Amniotic stem cell (primary cell): Measurements from ENCODE around the gene LAMTOR4.
"Not testable (repeated sequence)": the region's sequence is repeated elsewhere in the genome, so short reads cannot be mapped to it uniquely, and the experiment has no call there.

Source experiments
- DNase-seq: peaks from one replicate; lab custom pipeline; 2025; lab: John Stamatoyannopoulos, UW

LAMTOR4 gene

DNA sequence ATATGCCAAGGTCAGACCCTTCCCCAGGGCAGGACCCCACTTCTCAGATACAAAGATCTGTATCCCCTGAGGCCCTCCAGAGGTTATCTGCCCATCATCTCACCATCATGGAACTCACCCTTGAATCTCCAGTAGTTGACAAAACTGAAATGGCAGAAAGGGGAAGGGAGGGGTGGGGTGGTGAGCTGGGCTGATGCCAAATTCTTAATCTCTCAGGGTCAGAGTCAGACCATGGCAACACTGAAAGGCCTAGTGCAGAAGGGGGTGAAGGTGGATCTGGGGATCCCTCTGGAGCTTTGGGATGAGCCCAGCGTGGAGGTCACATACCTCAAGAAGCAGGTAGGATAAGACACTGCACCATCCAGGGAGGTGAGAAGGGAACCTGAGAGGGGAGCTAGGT, 26.1 kb upstream of the LAMTOR4 start:
- DNase-seq: no peak

DNA sequence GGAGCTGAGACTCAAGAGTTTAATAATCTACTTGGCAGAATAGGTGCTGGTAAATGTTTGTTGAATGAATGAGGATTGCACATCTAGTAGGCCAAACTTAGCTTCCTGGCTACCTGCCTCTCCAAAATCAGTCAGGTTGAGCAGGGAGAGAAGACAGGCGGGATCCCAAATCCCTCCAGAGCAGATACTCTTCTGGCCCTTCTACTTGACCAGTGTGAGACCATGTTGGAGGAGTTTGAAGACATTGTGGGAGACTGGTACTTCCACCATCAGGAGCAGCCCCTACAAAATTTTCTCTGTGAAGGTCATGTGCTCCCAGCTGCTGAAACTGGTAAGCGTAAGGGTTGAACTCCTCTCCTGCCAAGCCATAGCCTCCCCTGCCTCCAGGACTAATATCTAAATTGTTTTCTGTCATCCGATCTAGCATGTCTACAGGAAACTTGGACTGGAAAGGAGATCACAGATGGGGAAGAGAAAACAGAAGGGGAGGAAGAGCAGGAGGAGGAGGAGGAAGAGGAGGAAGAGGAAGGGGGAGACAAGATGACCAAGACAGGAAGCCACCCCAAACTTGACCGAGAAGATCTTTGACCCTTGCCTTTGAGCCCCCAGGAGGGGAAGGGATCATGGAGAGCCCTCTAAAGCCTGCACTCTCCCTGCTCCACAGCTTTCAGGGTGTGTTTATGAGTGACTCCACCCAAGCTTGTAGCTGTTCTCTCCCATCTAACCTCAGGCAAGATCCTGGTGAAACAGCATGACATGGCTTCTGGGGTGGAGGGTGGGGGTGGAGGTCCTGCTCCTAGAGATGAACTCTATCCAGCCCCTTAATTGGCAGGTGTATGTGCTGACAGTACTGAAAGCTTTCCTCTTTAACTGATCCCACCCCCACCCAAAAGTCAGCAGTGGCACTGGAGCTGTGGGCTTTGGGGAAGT, 24.2 kb upstream of the LAMTOR4 start:
- DNase-seq: no peak

DNA sequence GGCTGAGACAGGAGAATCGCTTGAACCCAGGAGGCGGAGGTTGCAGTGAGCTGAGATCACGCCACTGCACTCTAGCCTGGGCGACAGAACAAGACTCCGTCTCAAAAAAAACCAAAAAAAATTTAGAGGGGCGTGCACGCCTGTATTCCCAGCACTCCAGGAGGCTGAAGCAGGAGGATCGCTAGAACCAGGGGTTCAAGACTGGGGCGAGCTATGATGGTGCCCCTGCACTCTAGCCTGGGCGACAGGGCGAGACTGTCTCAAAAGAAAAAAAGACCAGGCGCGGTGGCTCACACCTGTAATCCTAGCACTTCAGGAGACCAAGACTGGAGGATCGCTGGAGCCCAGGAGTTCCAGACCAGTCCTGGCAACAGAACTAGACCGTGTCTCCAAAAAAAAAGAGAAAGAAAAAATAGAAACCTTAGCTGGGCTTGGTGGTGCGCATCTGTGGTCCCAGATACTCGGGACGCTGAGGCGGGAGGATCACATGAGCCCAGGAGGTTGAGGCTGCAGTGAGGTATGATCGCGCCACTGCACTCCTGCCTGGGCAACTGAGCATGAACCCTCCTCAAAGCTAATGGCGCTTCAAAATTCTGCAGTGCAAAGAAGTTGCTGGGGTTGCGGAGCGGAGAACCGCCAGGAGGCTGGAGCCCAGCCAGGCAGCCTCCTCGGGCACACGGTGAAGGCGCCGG, 22.3 kb upstream of the LAMTOR4 start:
- DNase-seq: no peak

DNA sequence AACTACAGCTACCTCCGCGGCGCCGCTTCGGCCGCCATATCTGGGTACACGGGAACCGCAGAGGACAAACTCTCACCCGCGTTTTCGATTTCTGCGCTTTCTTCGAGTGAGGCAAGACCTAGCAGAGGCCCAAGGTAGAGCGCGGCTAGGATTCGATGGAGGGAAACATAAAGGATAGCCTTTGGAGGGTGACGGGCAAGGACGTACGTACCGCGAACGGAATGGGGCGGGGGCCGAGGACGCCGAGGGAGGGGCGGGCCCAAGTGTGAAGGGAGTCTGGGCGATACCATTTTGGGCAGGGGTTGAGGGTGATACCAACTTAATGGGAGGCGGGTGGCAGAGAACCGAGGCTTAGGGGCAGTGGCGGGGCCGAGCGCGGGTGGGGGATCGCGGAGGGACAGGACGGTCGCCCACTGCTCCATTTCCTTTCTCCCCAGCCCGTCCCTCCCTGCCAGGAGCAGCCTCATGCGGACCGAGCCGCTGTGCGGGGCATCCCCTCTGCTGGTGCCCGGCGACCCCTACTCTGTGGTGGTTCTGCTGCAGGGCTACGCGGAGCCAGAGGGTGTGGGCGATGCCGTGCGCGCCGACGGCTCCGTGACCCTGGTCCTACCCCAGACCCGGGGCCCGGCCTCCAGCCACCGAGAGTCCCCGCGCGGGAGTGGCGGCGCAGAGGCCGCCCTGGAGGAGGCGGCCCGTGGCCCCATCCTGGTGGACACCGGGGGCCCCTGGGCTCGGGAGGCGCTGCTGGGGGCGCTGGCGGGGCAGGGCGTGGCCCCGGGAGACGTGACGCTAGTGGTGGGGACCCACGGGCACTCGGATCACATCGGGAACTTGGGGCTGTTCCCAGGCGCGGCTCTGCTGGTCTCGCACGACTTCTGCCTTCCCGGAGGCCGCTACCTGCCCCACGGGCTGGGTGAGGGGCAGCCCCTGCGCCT, 21.5 kb upstream of the LAMTOR4 start, which contains the start of gene MBLAC1:
MBLAC1 (plus strand) TSS at position 37 of the 935 bp plus-strand sequence; CDS start at position 466, 429 bp downstream.
- DNase-seq: peak; percentile 81

DNA sequence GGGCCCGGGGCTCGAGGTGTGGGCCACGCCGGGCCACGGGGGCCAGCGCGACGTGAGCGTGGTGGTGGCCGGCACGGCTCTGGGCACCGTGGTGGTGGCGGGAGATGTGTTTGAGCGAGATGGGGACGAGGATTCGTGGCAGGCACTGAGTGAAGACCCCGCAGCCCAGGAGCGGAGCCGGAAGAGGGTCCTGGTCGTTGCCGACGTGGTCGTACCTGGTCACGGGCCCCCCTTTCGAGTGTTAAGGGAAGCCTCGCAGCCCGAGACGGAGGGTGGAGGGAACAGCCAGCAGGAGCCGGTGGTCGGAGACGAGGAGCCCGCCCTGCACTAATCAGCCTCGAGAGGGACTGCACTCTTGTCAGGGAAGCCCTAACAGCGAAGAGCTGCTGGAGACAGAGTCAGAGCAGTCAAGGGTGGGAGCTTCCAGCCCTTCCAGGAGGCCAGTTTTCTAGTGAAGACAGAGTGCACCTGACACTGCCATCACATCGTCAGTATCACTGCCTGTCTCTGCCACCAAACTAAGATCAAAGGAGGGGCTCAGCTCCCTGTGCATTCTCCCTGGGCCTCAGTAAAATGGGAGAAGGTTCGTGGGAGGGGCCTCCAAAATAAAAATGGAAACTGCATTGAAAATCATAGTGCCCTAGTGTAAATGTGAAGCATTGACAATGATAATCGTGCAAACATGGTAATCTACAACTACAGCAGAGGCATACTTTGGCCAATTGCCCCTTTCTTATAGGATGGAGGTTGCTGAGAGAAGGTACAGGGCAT, 20.7 kb upstream of the LAMTOR4 start:
- no peak for DNase-seq

DNA sequence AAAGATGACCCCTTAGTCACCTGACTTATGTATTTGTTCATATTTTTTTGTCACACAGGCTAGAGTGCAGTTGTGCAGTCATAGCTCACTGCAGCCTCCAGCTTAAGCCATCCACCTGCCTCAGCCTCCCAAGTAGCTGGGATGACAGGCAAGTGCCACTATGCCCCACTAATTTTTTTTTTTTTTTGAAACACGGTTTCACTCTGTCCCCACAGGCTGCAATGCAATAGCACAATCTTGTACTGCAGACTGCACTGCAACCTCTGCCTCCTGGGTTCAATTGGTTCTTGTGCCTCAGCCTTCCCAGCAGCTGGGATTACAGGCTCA, 20.1 kb upstream of the LAMTOR4 start:
- DNase-seq: no peak

DNA sequence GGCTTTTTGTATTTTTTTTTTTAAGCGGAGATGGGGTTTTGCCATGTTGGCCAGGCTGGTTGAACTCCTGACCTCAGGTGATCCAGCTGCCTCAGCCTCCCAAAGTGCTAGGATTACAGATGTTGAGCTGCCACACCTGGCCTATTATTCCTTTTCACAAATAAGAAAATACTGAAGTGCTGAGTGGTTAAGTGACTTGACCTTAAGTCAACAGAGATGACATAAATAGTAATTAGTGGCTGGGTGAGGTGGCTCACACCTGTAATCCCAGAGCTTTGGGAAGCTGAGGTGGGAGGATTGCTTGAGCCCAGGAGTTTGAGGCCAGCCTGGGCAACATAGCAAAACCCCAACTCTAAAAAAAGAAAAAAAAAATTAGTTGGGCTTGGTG, 18.5 kb upstream of the LAMTOR4 start:
- DNase-seq: not testable (repeated sequence)

DNA sequence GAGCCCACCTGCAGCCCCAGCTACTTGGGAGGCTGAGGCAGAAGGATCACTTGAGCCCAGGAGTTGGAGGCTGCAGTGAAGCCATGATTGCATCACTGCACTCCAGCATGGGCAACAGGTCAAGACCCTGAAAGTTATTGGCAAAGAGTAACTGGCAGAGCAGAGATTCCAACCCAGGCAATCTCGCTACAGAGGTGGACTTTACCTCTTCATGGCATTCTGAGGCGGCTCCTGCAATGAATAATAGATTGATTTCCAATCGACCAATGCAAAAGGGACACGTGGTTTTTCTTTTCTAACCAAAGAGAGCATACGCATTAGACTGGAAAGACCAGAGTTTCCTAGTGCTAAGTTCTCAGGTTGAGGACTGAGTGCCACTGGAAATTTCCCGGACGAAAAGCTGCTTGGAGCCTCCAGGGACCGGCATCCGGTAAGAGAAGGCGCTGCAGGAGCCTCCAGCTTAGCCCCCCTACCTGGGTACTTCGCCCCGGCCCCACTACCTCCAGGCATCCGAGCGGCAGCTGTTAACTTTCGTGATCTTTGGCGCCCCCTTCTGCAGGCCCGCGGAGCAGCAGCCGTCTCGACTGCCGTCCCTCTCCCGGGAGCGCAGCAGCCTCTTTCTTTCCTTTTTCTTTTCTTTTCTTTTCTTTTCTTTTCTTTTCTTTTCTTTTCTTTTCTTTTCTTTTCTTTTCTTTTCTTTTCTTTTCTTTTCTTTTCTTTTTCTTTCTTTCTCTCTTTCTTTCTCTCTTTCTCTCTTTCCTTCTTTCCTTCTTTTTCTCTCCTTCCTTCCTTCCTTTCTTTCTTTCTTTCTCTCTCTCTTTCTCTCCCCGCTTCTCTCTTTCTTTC, 17.9 kb upstream of the LAMTOR4 start:
- peak; percentile 9 for DNase-seq

DNA sequence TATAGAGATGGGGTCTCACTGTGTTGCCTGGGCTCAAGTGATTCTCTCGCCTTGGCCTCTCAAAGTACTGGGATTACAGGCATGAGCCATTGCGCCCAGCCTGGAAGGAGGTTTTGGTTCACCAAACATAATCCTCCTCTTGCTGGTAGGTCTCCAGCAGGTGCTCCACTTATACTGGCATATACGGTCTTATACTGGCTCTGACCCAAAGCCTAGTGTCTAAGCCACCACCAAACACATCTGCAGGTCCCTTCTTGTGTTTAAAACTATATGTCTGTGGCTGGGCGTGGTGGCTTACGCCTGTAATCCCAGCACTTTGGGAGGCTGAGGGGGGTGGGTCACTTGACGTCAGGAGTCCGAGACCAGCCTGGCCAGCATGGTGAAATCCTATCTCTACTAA, 16.6 kb upstream of the LAMTOR4 start:
- no peak for DNase-seq

DNA sequence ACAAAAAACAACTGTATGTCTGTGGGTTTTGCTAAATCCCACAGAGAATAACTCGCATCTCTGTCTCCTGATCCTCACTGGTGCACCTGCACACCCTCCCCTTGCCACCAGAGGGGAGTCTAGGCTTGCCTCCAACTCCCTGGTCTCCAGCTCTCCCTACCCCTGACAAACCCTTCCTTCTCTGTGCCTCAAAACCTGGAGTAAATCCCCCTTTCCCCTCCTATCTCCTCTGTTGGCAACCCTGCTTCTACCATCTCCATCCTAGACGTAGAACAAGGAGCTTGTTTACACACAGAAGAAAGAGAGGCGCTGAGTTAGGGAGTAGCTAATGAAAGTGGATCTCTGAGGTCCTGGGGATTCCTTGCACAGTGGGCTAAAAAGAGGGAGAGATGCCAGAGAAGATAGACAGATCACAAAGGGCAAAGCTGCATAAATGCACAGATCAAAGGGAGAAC, 16.0 kb upstream of the LAMTOR4 start:
- DNase-seq: peak; percentile 39

DNA sequence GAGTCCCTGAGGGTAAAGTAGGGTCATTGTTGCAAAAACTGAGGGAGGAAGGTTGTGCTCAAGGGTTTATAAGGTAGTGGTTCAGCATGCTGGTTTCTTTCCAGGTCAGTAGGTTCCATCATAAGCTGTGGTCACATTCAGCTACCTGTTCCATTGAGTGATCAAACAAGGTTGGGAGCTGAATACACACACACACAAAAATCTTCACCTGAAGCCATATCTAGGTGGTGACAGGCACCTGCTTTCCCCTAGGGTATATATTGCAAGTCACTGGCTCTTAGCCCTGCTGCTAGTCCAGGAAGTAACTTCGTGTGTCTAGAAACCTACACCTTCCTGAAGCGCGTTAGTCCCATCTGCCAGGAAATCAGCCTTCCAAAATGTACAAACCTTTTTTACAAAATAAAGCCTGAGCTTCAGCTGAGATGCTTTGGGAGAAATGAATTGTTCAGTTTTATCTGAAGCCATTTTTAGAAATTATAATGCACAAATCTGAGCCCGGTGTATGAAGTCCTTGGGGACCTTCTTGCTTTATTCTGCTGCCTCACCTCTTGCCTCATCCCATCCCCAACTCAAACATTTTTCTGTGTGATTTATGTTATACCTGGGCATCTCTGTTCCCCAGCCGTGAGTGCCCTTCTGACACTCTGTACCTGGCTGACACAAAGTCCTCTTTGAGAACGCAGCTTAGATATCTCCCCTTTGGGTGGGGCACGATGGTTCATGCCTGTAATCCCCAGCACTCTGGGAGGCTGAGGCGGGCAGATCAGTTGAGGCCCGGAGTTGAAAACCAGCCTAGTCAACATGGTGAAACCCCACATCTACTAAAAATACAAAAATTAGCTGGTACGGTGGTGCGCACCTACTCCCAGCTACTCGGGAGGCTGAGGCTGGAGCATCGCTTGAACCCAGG, 10.6 kb upstream of the LAMTOR4 start:
- DNase-seq: no peak

DNA sequence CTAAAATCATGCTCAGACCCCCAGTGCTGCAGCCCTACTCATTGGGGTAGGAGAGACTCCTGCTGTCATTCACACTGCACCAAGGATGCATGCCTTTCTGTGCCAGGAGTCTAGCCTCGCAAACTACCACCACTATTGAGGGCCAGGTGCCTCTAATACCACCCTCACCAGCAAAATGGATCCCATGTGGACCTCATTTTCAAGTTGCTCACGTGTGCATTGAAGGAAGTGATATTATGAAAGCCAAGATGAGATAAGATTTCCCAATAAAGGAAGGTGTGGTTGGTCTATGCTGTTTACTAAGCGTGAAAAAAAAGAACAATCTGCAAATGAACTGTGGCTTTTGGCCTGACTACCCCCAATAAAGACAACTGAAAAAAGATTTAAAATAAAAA, 7.2 kb upstream of the LAMTOR4 start:
- DNase-seq: no peak

DNA sequence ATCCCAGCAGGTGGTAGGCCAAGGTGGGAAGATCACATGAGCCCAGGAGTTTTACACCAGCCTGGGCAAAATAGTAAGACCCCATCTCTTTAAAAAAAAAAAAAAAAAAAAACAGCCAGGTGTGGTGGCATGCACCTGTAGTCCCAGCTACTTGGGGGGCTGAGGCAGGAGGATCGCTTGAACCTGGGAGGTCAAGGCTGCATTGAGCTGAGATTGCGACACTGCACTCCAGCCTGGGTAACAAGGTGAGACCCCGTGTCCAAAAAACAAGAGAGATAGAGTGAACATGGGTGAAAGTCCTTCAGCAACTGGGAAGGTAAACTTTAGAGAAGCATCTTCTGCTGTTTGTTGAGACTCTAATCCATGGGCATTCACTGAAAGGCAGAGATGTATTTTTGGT, 6.3 kb upstream of the LAMTOR4 start:
- no peak for DNase-seq

DNA sequence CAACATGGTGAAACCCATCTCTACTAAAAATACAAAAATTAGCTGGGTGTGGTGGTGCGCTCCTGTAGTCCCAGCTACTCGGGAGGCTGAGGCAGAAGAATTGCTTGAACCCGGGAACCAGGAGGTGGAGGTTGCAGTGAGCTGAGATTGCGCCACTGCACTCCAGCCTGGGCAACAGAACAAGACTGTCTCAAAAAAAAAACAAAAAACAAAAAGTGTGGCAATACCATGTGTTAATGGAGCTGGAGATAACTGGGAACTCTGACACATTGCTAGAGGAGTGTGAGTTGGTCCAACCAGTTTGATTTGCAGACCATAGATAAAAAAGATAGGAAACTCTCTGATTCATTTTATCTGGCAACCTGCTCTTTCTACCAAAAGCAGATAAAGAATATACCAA, 2.4 kb upstream of the LAMTOR4 start:
- not testable (repeated sequence) for DNase-seq

DNA sequence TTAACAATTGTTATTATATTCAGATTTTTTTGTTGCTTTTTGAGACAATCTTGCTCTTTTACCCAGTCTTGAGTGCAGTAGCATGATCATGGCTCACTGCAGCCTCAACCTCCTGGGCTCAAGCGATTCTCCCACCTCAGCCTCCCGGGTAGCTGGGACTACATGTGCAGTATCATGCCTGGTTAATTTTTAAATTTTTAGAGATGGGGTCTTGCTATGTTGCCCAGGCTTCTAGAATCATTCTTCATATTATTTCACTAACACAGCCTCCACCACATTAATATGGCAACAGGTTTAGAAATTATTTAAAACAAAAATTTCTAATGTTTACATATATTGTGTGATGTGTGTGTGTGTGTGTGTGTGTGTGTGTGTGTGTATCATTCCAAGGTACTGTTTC, 1.4 kb upstream of the LAMTOR4 start:
- DNase-seq: no peak

DNA sequence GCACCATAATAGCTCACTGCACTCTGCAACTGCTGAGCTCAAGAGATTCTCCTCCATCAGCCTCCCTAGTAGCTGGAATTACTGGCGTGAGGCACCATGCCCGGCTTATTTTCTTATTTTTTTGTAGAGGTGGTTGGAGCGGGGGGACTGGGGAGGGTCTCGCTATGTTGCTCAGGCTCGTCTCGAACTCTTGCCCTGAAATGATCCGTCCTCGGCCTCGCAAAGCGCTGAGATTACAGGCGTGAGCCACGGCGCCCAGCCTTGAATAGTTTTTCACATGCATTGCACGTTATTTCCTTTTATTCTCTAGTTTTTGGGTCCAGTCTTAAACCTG, 526 bp upstream of the LAMTOR4 start:
- DNase-seq: no peak

DNA sequence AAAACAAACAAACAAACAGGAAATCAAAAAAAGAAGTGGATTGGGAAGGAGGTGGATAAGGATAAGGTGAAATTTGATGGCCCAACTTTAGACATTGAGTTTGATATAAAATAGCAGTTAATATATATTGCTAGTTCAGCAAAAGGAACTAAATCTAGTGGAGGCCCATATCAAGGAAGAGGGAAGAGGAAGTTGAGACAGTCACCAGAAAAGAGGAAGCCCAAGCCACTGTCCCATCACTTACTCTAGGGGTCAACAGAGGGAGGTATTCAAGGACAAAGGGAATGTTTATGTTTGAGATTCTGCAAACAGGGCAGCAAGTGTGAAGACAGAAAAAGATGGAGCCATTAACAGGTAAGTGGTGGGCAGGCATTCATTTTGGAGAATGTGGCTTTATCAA, 3.7 kb downstream of the LAMTOR4 start:
- no peak for DNase-seq

DNA sequence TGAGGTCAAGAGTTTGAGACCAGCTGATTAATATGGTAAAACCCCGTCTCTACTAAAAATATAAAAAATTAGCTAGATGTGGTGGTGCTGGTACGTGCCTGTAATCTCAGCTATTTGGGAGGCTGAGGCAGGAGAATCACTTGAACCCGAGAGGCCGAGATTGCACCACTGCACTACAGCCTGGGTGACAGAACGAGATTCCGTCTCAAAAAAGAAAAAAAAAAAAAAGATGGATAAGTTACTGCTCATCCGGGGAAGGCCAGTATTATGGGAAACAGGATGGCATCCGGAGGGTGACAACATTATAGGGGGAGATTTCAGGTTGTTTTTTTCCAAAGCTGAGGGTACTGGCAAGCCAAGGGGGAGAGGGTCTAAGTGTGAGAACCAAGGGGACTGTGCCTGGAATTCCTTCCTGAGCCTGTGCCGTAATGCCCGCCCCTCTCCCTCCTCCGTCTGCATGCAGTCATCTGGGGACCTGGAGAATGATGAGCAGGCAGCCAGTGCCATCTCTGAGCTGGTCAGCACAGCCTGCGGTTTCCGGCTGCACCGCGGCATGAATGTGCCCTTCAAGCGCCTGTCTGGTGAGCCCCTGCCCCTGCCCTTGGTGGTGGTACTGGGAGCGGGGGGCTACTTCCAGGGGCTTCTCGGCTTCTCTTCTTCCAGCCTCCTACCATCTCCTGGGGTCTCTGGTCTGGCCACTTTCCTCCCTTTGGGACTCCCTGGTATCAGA, 4.4 kb downstream of the LAMTOR4 start:
- no peak for DNase-seq
